IMR-90 (cell line): ENCODE results near the gene SCARB1. TPM values are rescaled to one million over a fixed set of nuclear protein-coding genes. Genes with fewer than 3 reads are reported as not detected.

ENCODE experiments used
- ATAC-seq: fragments of 200-7000 bp; cut with Tn5 transposase; 2 replicates; pipeline ENCODE4 v1.9.1; 2020; ENCODE audit warnings: low read depth, mild to moderate bottlenecking, moderate library complexity
- BruUV-seq: library from RNA; stranded (reverse); fragments of 400-500 nt; replicated peaks from 2 replicates; lab custom pipeline; 2021; lab: Mats Ljungman, UMichigan
- CTCF ChIA-PET: fragments of 300-600 bp; formaldehyde crosslinking; extraction: SDS; loops from one replicate; lab custom pipeline; 2021; ENCODE audit warnings: antibody characterized with exemption; lab: Yijun Ruan, JAX
- POLR2A ChIA-PET: fragments of 300-600 bp; sonication (Branson Sonifier 250); formaldehyde crosslinking; loops from one replicate; lab custom pipeline; 2022; ENCODE audit warnings: antibody characterized with exemption; ENCODE audit not compliant: unreplicated experiment; lab: Charles Lee
- DNase-seq: peaks from one replicate; pipeline ENCODE4 v3.0.0; 2013
- H2AFZ ChIP-seq: replicated peaks from 2 replicates; pipeline ENCODE3; 2013; ENCODE audit warnings: low read length, mild to moderate bottlenecking; ENCODE audit not compliant: poor library complexity
- H2AK5ac ChIP-seq: 2 replicates; pipeline ENCODE4 v1.6.1; 2013; ENCODE audit warnings: low read depth, low read length, inconsistent platforms
- H2AK9ac ChIP-seq: replicated peaks from 2 replicates; pipeline ENCODE3; 2013; ENCODE audit warnings: mild to moderate bottlenecking, low read depth, low read length, moderate library complexity; ENCODE audit not compliant: poor library complexity
- H2BK120ac ChIP-seq: 2 replicates; pipeline ENCODE4 v1.6.1; 2013; ENCODE audit warnings: low read depth, low read length, inconsistent platforms
- H2BK15ac ChIP-seq: 3 replicates; pipeline ENCODE4 v1.6.1; 2013; ENCODE audit warnings: low read depth, low read length, inconsistent platforms
- H2BK20ac ChIP-seq: 2 replicates; pipeline ENCODE4 v1.6.1; 2013; ENCODE audit warnings: low read depth, mild to moderate bottlenecking, inconsistent platforms, low read length, moderate library complexity
- H2BK5ac ChIP-seq: 2 replicates; pipeline ENCODE4 v1.6.1; 2013; ENCODE audit warnings: mild to moderate bottlenecking, low read depth, low read length, inconsistent platforms; ENCODE audit not compliant: poor library complexity, severe bottlenecking
- H3K14ac ChIP-seq: replicated peaks from 2 replicates; pipeline ENCODE4 v1.6.1; 2013; ENCODE audit warnings: low read depth, low read length, inconsistent platforms
- H3K18ac ChIP-seq: 2 replicates; pipeline ENCODE4 v1.6.1; 2013; ENCODE audit warnings: low read depth, low read length, control low read depth
- H3K23ac ChIP-seq: 2 replicates; pipeline ENCODE4 v1.6.1; 2013; ENCODE audit warnings: low read depth, low read length, inconsistent platforms
- H3K27ac ChIP-seq: 2 replicates; pipeline ENCODE4 v1.5.1; 2013; ENCODE audit warnings: mild to moderate bottlenecking, control low read depth, low read length; ENCODE audit not compliant: insufficient read depth
- H3K27me3 ChIP-seq: 2 replicates; pipeline ENCODE4 v1.6.1; 2013; ENCODE audit warnings: low read length; ENCODE audit not compliant: control insufficient read depth, insufficient read depth
- H3K36me3 ChIP-seq: 2 replicates; pipeline ENCODE4 v1.6.1; 2013; ENCODE audit warnings: low read length, mixed read lengths; ENCODE audit not compliant: control insufficient read depth, insufficient read depth
- H3K4ac ChIP-seq: 2 replicates; pipeline ENCODE4 v1.6.1; 2013; ENCODE audit warnings: low read depth, low read length, inconsistent platforms
- H3K4me1 ChIP-seq: 2 replicates; pipeline ENCODE4 v1.6.1; 2013; ENCODE audit warnings: low read length, mixed read lengths; ENCODE audit not compliant: control insufficient read depth, insufficient read depth
- H3K4me2 ChIP-seq: 2 replicates; pipeline ENCODE4 v1.6.1; 2013; ENCODE audit warnings: low read depth, mild to moderate bottlenecking, control low read depth, low read length, moderate library complexity
- H3K4me3 ChIP-seq: 2 replicates; pipeline ENCODE4 v1.5.1; 2013; ENCODE audit warnings: low read depth, mild to moderate bottlenecking, control low read depth, low read length, moderate library complexity; ENCODE audit not compliant: insufficient read depth
- H3K56ac ChIP-seq: 2 replicates; pipeline ENCODE4 v1.6.1; 2013; ENCODE audit warnings: low read length, inconsistent platforms; ENCODE audit not compliant: insufficient read depth; ENCODE audit errors: extremely low read depth
- H3K79me1 ChIP-seq, 2 experiments: 2 replicates each; pipeline ENCODE4 v1.6.1; 2013; ENCODE audit warnings: low read length in 2 of 2, inconsistent platforms in 1 of 2, low read depth in 1 of 2
- H3K9ac ChIP-seq: 2 replicates; pipeline ENCODE4 v1.6.1; 2013; ENCODE audit warnings: low read depth, low read length, control low read depth
- H3K9me1 ChIP-seq: 2 replicates; pipeline ENCODE4 v1.6.1; 2013; ENCODE audit warnings: low read length, inconsistent platforms; ENCODE audit not compliant: insufficient read depth
- H3K9me3 ChIP-seq: 2 replicates; pipeline ENCODE4 v1.6.1; 2013; ENCODE audit warnings: low read length; ENCODE audit not compliant: control insufficient read depth, insufficient read depth
- H4K20me1 ChIP-seq: 2 replicates; pipeline ENCODE4 v1.6.1; 2013; ENCODE audit warnings: low read length, inconsistent platforms; ENCODE audit not compliant: insufficient read depth
- H4K5ac ChIP-seq: 2 replicates; pipeline ENCODE4 v1.6.1; 2013; ENCODE audit warnings: mild to moderate bottlenecking, low read depth, low read length, control low read depth
- H4K8ac ChIP-seq, 2 experiments: 2 replicates each; pipeline ENCODE4 v1.6.1; 2013; ENCODE audit warnings: low read depth in 2 of 2, low read length in 2 of 2, control low read depth in 1 of 2, inconsistent platforms in 1 of 2
- H4K91ac ChIP-seq: 2 replicates; pipeline ENCODE4 v1.6.1; 2013; ENCODE audit warnings: low read depth, low read length, inconsistent platforms; ENCODE audit not compliant: insufficient read depth
- BHLHE40 ChIP-seq: fragments of 150-350 bp; IDR thresholded peaks from 2 replicates; pipeline ENCODE4 v1.6.1; 2016; ENCODE audit warnings: mild to moderate bottlenecking, low read depth, low read length
- CEBPB ChIP-seq: IDR thresholded peaks from 2 replicates; pipeline ENCODE4 v1.6.1; 2012; ENCODE audit warnings: low read depth, low read length, improper control_type of control experiment
- CHD1 ChIP-seq: IDR thresholded peaks from 2 replicates; pipeline ENCODE4 v1.6.1; 2012; ENCODE audit warnings: low read depth, low read length, improper control_type of control experiment
- CTCF ChIP-seq: conservative IDR thresholded peaks from 2 replicates; pipeline ENCODE4 v1.5.1; 2012; ENCODE audit warnings: mild to moderate bottlenecking, low read depth, low read length, improper control_type of control experiment
- FOS ChIP-seq: fragments of 150-350 bp; IDR thresholded peaks from 2 replicates; pipeline ENCODE4 v1.6.1; 2016; ENCODE audit warnings: low read depth, low read length
- MAFK ChIP-seq: IDR thresholded peaks from 2 replicates; pipeline ENCODE4 v1.6.1; 2012; ENCODE audit warnings: low read depth, low read length, improper control_type of control experiment
- MAZ ChIP-seq: IDR thresholded peaks from 2 replicates; pipeline ENCODE4 v1.6.1; 2012; ENCODE audit warnings: low read depth, mild to moderate bottlenecking, low read length, improper control_type of control experiment, moderate library complexity, borderline replicate concordance
- MXI1 ChIP-seq: IDR thresholded peaks from 2 replicates; pipeline ENCODE4 v1.6.1; 2012; ENCODE audit warnings: low read depth, mild to moderate bottlenecking, low read length, moderate library complexity, borderline replicate concordance
- NFE2L2 ChIP-seq: fragments of 150-350 bp; IDR thresholded peaks from 2 replicates; pipeline ENCODE4 v1.6.1; 2016; ENCODE audit warnings: low read depth, mild to moderate bottlenecking, low read length
- POLR2A ChIP-seq: IDR thresholded peaks from 2 replicates; pipeline ENCODE4 v1.6.1; 2012; ENCODE audit warnings: mild to moderate bottlenecking, low read depth, low read length
- RAD21 ChIP-seq: IDR thresholded peaks from 2 replicates; pipeline ENCODE4 v1.6.1; 2012; ENCODE audit warnings: low read length, improper control_type of control experiment
- RCOR1 ChIP-seq: IDR thresholded peaks from 2 replicates; pipeline ENCODE4 v1.6.1; 2012; ENCODE audit warnings: mild to moderate bottlenecking, low read length, improper control_type of control experiment; ENCODE audit not compliant: insufficient replicate concordance
- RFX5 ChIP-seq: IDR thresholded peaks from 2 replicates; pipeline ENCODE4 v1.8.0; 2012; ENCODE audit warnings: low read depth, mild to moderate bottlenecking, low read length, moderate library complexity
- SMC3 ChIP-seq: fragments of 150-350 bp; IDR thresholded peaks from 2 replicates; pipeline ENCODE4 v1.6.1; 2016; ENCODE audit warnings: low read depth, mild to moderate bottlenecking, antibody characterized with exemption, low read length, moderate library complexity
- USF2 ChIP-seq: fragments of 150-350 bp; IDR thresholded peaks from 2 replicates; pipeline ENCODE4 v1.6.1; 2017; ENCODE audit warnings: mild to moderate bottlenecking, antibody characterized with exemption, low read length, low read depth
- WGBS, 2 experiments: methylation state at CpG; one replicate each; pipeline versions ENCODE4 v1.1.5 to v1.1.7; 2013; ENCODE audit warnings: missing lambda C conversion rate in 2 of 2; ENCODE audit not compliant: insufficient read length in 1 of 2; ENCODE audit errors: extremely low coverage in 2 of 2; 5-methylcytosine and 5-hydroxymethylcytosine counted together
- dilution Hi-C: fragments of 300-500 bp; cut with HindIII; formaldehyde crosslinking; loops from one replicate; pipeline ENCODE4 v1.14.3; 2018; ENCODE audit warnings: low sequenced_read_pairs; ENCODE audit not compliant: unreplicated experiment
- in situ Hi-C: fragments of 300-500 bp; cut with MboI; formaldehyde crosslinking; loops from 3 replicates; pipeline ENCODE4 v1.14.3; 2019; ENCODE audit warnings: low sequenced_read_pairs, inconsistent platforms, mixed read lengths
- intact Hi-C: fragments of 100-400 bp; cut with micrococcal nuclease; formaldehyde crosslinking; loops from 2 replicates; pipeline ENCODE4 v1.10.0; 2022
- polyA plus RNA-seq, 3 experiments: library from polyadenylated mRNA; depleted of rRNA; stranded (reverse); fragments of >200 nt; gene quantifications; 2 replicates each; pipeline ENCODE4 v1.2.3, GENCODE V29; 2012; ENCODE audit warnings: low replicate concordance in 1 of 3
- total RNA-seq: library from RNA; depleted of rRNA; stranded (reverse); fragments of >200 nt; gene quantifications from 2 replicates; pipeline ENCODE4 v1.2.3, GENCODE V29; 2012
- TF ChIP-seq, protein P1 (sequence below): fragments of 150-350 bp; IDR thresholded peaks from 2 replicates; pipeline ENCODE4 v1.6.1; 2016; ENCODE audit warnings: low read depth, mild to moderate bottlenecking, low read length, moderate library complexity, borderline replicate concordance

SCARB1 gene
- total and polyA plus RNA-seq, 2 of the 4 experiments (the other 2 are of a cell fraction): 3.0 to 24.8 TPM

- no peak overlapping the region for H2BK120ac ChIP-seq
- BruUV-seq: no TSS peak
- ChIA-PET POLR2A (no interaction called here), CTCF (no interaction called here)
- H3K4me1 ChIP-seq: peaks cover 11% of the 10 kb centered on the region
- H2BK20ac ChIP-seq: no peak overlapping the region
- no peaks in the 10 kb centered on the region for H3K27me3 ChIP-seq
- TF ChIP-seq NFE2L2 (no peak), CEBPB (no peak), POLR2A (no peak), CTCF (no peak), MXI1 (no peak), RAD21 (no peak), USF2 (no peak), MAZ (no peak), RFX5 (no peak), MAFK (no peak), SMC3 (no peak), RCOR1 (no peak), FOS (no peak), CHD1 (no peak), BHLHE40 (no peak)
- TF ChIP-seq, protein P1, sequence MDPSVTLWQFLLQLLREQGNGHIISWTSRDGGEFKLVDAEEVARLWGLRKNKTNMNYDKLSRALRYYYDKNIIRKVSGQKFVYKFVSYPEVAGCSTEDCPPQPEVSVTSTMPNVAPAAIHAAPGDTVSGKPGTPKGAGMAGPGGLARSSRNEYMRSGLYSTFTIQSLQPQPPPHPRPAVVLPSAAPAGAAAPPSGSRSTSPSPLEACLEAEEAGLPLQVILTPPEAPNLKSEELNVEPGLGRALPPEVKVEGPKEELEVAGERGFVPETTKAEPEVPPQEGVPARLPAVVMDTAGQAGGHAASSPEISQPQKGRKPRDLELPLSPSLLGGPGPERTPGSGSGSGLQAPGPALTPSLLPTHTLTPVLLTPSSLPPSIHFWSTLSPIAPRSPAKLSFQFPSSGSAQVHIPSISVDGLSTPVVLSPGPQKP: no peak
- in situ Hi-C loops (no loop called here), intact Hi-C loops (no loop called here), dilution Hi-C loops (no loop called here)
- WGBS, 2 experiments: 95% methylated on average over 3 of the region's 8 CpGs; no CpG with 5 or more reads in 1 of the 2 experiments
- no peak overlapping the region for H3K4me2 ChIP-seq
- no peak overlapping the region for H4K8ac ChIP-seq
- DNase-seq (no peak), ATAC-seq (no peak)
- no peak overlapping the region for H3K56ac ChIP-seq
- no peak overlapping the region for H3K14ac ChIP-seq
- no peak overlapping the region for H3K18ac ChIP-seq
- H3K9ac ChIP-seq: no peak overlapping the region
- H4K20me1 ChIP-seq: no peaks in the 10 kb centered on the region
- no peak overlapping the region for H3K4me3 ChIP-seq
- H3K27ac ChIP-seq: no peak overlapping the region
- no peak overlapping the region for H2AK5ac ChIP-seq
- no peak overlapping the region for H2AK9ac ChIP-seq
- peaks cover 2% of the 10 kb centered on the region; the same call in 1 of the 2 replicates for H3K9me3 ChIP-seq
- H2BK5ac ChIP-seq: no peak overlapping the region
- no peak overlapping the region for H4K5ac ChIP-seq
- H3K9me1 ChIP-seq: peaks cover 13% of the 10 kb centered on the region; the same call in 1 of the 2 replicates
- H2AFZ ChIP-seq: no peak overlapping the region
- H2BK15ac ChIP-seq: no peak overlapping the region
- no peak overlapping the region for H4K91ac ChIP-seq
- peaks cover 13 to 15% of the 10 kb centered on the region in 2 experiments; a peak in 3 of 4 replicates for H3K79me1 ChIP-seq
- no peak overlapping the region for H3K4ac ChIP-seq
- H3K36me3 ChIP-seq: no peaks in the 10 kb centered on the region
- no peak overlapping the region for H3K23ac ChIP-seq
Observed at GRCh38 chr12:124831590-124831989, 32.1 kb downstream of the SCARB1 start.
